Choroid plexus epithelial cell (primary cell): ENCODE measurements around the gene LDHB.

ENCODE experiments used
- DNase-seq: peaks from one replicate; pipeline ENCODE4 v3.0.0-alpha.2; 2010; ENCODE audit warnings: low read depth
- H3K4me3 ChIP-seq: 2 replicates; pipeline ENCODE4 v1.5.1; 2011; ENCODE audit warnings: low read depth, mild to moderate bottlenecking, control low read depth, low read length, moderate library complexity
- CTCF ChIP-seq: conservative IDR thresholded peaks from 2 replicates; pipeline ENCODE4 v1.5.1; 2011; ENCODE audit warnings: low read depth, mild to moderate bottlenecking, control low read depth, inconsistent platforms, low read length, moderate library complexity

Gene LDHB

GRCh38 chr12:21614506-21614905, 43.1 kb downstream of the LDHB start:
- H3K4me3 ChIP-seq, result no peak overlapping the region
- DNase-seq, result no peak
- TF ChIP-seq CTCF, result no peak

DNA sequence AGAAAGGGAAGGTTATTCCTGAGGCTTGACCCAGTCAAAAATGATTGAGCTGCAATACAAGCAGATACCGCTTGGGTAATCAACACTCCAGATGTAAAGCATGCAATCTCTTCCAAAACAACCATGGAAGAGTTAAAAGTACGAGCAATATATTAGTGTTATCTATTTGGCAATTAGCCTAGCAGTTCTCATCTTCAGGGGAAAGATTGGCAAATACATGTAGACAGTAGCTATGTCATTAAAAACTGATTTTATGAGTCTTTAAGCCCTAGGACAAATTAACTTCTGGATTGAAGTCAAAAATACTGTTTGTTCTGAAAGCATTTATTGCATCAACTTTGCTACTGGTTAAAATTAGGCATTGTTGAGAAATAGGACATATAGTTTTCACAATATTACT, 43.7 kb downstream of the LDHB start:
- no peak overlapping the region for H3K4me3 ChIP-seq
- peak; percentile 20 for TF ChIP-seq CTCF
- peak; percentile 25 for DNase-seq

DNA sequence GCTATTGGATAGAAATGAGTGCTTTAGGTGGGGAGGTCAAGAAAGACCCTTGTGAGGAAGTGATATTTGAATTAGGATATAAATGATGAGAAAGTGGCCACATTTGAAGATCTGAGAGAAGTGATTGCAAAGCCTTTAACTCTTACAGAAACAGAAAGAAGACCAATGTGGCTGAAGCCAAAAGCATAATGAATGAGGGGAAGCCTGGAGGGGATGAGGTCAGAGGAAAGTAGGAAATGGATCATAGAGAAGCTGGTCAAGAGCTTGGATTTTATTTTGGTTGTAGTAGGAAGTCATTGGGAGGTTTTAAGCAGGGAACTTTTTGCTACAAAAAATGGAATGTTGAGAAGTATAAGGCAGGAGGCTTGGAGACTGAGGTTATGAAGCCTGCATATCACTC, 49.4 kb downstream of the LDHB start:
- TF ChIP-seq CTCF, result no peak
- DNase-seq, result no peak
- H3K4me3 ChIP-seq, result no peak overlapping the region

GRCh38 chr12:21607701-21608100, 49.9 kb downstream of the LDHB start:
- DNase-seq, result peak; percentile 68
- no peak overlapping the region for H3K4me3 ChIP-seq
- TF ChIP-seq CTCF, result peak; percentile 54

GRCh38 chr12:21606175-21606574, 51.5 kb downstream of the LDHB start:
- no peak for DNase-seq
- TF ChIP-seq CTCF, result no peak
- no peak overlapping the region for H3K4me3 ChIP-seq

DNA sequence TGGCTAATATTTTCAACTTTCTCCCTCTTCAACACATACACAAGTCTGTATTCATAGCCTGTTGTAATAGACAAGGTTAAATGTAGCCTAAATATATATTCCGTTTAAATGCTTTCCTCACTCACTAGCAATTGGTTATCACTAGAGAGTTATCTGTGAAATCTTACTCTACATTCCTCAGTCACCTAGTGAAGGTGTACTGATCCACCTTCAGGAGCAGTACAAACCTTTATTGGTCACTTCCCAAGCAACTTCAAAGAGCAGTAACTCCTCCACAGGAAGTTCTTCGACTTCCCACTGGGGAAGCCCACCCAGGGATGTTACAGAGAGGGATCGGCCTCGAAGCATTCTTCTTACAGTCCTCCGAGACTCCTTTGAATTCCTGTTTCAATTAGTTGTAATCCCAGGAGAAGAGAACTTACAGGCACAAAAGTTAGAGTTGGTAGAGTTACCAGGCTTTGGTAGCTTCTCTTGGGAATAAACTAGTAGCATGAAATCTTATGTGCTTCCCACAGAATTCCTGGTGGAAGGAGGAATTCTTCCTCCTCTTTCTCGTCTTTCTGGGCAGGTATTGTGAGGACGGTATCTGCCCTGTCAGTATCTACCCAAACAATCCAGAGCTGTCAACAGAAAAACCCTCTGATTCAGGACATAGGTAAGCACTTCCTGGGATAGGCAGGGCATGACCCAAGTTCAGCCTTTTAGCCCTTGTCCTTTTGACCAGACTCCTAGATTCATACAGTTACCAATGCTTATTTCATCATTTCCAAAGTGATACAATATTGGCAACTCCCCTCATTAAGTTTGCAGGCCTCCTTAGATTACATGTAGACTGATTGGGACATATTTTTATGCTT, 53.2 kb downstream of the LDHB start, which contains the start of gene GYS2:
Gene GYS2, minus strand, starts transcription at position 603 of the 857 bp plus-strand sequence. Its CDS starts 255 bp downstream, at position 348.
- no peak for TF ChIP-seq CTCF
- H3K4me3 ChIP-seq, result no peak within 1 kb of the TSS
- DNase-seq, result no peak

DNA sequence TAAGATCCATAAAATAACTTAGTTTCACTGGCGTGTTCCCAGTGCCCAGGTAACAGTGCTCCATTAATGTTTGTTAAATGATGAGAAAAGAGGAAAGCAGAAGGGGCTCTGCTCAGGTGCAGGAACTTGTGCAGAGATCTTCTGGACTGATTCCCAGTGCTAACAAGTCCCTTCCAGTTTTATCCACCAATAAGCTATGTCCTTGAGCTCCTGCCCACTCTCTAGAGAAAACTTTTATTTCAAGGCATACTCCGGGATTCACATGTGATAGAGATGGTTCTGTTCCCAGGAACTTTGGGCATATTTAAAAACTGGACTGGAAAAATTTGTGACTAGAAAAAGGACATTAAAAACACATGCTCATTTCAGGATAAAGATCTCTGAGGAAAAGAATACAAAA, 54.9 kb downstream of the LDHB start:
- no peak for DNase-seq
- no peak for TF ChIP-seq CTCF
- H3K4me3 ChIP-seq, result no peak overlapping the region
